Esophagus squamous epithelium (tissue), 4 donors: ENCODE results near the gene ADAM19.

ENCODE experiments used
- POLR2A ChIP-seq, 4 donors: fragments of 450-650 bp; IDR thresholded peaks; one replicate each; pipeline ENCODE4 v1.6.1; 2017; ENCODE audit warnings: antibody characterized with exemption in 4 of 4, mild to moderate bottlenecking in 4 of 4, moderate library complexity in 3 of 4
- TF ChIP-seq, protein P1 (sequence below), 6 experiments: fragments of 450-650 bp in 4 of 6; fragments of 200-600 bp in 2 of 6; sonication (generic) in 2 of 6; IDR thresholded peaks; one replicate each; pipeline ENCODE4 v1.5.1; 2016 to 2019; ENCODE audit warnings: antibody characterized with exemption in 6 of 6, mild to moderate bottlenecking in 4 of 6, moderate library complexity in 4 of 6

- TF ChIP-seq, protein P1, sequence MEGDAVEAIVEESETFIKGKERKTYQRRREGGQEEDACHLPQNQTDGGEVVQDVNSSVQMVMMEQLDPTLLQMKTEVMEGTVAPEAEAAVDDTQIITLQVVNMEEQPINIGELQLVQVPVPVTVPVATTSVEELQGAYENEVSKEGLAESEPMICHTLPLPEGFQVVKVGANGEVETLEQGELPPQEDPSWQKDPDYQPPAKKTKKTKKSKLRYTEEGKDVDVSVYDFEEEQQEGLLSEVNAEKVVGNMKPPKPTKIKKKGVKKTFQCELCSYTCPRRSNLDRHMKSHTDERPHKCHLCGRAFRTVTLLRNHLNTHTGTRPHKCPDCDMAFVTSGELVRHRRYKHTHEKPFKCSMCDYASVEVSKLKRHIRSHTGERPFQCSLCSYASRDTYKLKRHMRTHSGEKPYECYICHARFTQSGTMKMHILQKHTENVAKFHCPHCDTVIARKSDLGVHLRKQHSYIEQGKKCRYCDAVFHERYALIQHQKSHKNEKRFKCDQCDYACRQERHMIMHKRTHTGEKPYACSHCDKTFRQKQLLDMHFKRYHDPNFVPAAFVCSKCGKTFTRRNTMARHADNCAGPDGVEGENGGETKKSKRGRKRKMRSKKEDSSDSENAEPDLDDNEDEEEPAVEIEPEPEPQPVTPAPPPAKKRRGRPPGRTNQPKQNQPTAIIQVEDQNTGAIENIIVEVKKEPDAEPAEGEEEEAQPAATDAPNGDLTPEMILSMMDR (IDR thresholded peaks at IDR 0.05), result no peak
- TF ChIP-seq POLR2A (IDR thresholded peaks at IDR 0.05), result no peak
These were observed 22.9 kb downstream of the ADAM19 start for GRCh38 chr5:157552650-157553049.
